Gastrocnemius medialis (tissue), 4 donors: ENCODE results near the gene CACNA1H.
"Not testable (repeated sequence)": the region's sequence is repeated elsewhere in the genome, so short reads cannot be mapped to it uniquely, and the experiment has no call there.

Source experiments
- POLR2A ChIP-seq, 2 donors: fragments of 450-650 bp; IDR thresholded peaks; one replicate each; pipeline ENCODE4 v1.6.1; 2017; ENCODE audit warnings: antibody characterized with exemption in 2 of 2, mild to moderate bottlenecking in 2 of 2, moderate library complexity in 2 of 2
- TF ChIP-seq, protein P1 (sequence below), 5 experiments: fragments of 450-650 bp in 3 of 5; fragments of 200-600 bp in 2 of 5; sonication (generic) in 2 of 5; IDR thresholded peaks in 4 of 5; conservative IDR thresholded peaks in 1 of 5; 1 replicate in 4 of 5; 2 replicates in 1 of 5; pipeline ENCODE4 v1.5.1; 2016 to 2019; ENCODE audit warnings: antibody characterized with exemption in 5 of 5, mild to moderate bottlenecking in 3 of 5, moderate library complexity in 3 of 5

DNA sequence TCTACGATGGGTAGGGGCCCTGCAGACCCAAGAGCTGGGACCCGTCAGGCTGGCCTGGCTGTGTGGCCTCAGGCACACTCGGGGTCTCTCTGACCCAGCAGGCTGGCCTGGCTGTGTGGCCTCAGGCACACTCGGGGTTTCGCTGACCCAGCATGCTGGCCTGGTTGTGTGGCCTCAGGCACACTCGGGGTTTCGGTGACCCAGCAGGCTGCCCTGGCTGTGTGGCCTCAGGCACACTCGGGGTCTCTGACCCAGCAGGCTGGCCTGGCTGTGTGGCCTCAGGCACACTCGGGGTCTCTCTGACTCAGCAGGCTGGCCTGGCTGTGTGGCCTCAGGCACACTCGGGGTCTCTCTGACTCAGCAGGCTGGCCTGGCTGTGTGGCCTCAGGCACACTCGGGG is 37.9 kb downstream of the CACNA1H start:
- TF ChIP-seq, protein P1, sequence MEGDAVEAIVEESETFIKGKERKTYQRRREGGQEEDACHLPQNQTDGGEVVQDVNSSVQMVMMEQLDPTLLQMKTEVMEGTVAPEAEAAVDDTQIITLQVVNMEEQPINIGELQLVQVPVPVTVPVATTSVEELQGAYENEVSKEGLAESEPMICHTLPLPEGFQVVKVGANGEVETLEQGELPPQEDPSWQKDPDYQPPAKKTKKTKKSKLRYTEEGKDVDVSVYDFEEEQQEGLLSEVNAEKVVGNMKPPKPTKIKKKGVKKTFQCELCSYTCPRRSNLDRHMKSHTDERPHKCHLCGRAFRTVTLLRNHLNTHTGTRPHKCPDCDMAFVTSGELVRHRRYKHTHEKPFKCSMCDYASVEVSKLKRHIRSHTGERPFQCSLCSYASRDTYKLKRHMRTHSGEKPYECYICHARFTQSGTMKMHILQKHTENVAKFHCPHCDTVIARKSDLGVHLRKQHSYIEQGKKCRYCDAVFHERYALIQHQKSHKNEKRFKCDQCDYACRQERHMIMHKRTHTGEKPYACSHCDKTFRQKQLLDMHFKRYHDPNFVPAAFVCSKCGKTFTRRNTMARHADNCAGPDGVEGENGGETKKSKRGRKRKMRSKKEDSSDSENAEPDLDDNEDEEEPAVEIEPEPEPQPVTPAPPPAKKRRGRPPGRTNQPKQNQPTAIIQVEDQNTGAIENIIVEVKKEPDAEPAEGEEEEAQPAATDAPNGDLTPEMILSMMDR (IDR thresholded peaks at IDR 0.05 in 4 of 5, conservative IDR thresholded peaks at IDR 0.05 in 1 of 5), result not testable (repeated sequence)
- not testable (repeated sequence) for TF ChIP-seq POLR2A (IDR thresholded peaks at IDR 0.05)
